ENCODE results near the gene DOCK1.
"Not testable (repeated sequence)": the region's sequence is repeated elsewhere in the genome, so short reads cannot be mapped to it uniquely, and the experiment has no call there.

DOCK1 gene

GRCh38 chr10:126935263-126935946 lies 30.2 kb downstream of the DOCK1 start:
- H3K4me3 ChIP-seq (ENCODE audit: low read depth, low read length): no peak overlapping the region
- no peak for TF ChIP-seq CTCF (IDR thresholded peaks at IDR 0.05; ENCODE audit: low read depth, low read length)
- no peaks in the 10 kb centered on the region for H3K9me3 ChIP-seq (ENCODE audit: severe bottlenecking)
- H3K27ac ChIP-seq: no peak overlapping the region
- no peaks in the 10 kb centered on the region for H3K36me3 ChIP-seq
- no peak for DNase-seq
- H3K27me3 ChIP-seq (ENCODE audit: insufficient read depth, low read depth, severe bottlenecking): no peaks in the 10 kb centered on the region

- H3K27ac ChIP-seq: no peak overlapping the region
- no peaks in the 10 kb centered on the region for H3K36me3 ChIP-seq
- no peak for TF ChIP-seq CTCF (IDR thresholded peaks at IDR 0.05; ENCODE audit: low read depth, low read length)
- no peaks in the 10 kb centered on the region for H3K27me3 ChIP-seq (ENCODE audit: insufficient read depth, low read depth, severe bottlenecking)
- no peak overlapping the region for H3K4me3 ChIP-seq (ENCODE audit: low read depth, low read length)
- no peak for DNase-seq
- no peaks in the 10 kb centered on the region for H3K9me3 ChIP-seq (ENCODE audit: severe bottlenecking)
Observed at GRCh38 chr10:126937026-126937425, 31.8 kb downstream of the DOCK1 start.

- not testable (repeated sequence) for H3K27me3 ChIP-seq (ENCODE audit: insufficient read depth, low read depth, severe bottlenecking); H3K4me3 ChIP-seq (ENCODE audit: low read depth, low read length); H3K36me3 ChIP-seq; H3K9me3 ChIP-seq (ENCODE audit: severe bottlenecking); H3K27ac ChIP-seq; DNase-seq
Observed at GRCh38 chr10:126938121-126938520, 32.9 kb downstream of the DOCK1 start.

- no peaks in the 10 kb centered on the region for H3K27me3 ChIP-seq (ENCODE audit: insufficient read depth, low read depth, severe bottlenecking)
- no peak for DNase-seq
- H3K4me3 ChIP-seq (ENCODE audit: low read depth, low read length): no peak overlapping the region
- no peak overlapping the region for H3K27ac ChIP-seq
- no peaks in the 10 kb centered on the region for H3K9me3 ChIP-seq (ENCODE audit: severe bottlenecking)
- no peaks in the 10 kb centered on the region for H3K36me3 ChIP-seq
- TF ChIP-seq CTCF (IDR thresholded peaks at IDR 0.05; ENCODE audit: low read depth, low read length): no peak
Observed at GRCh38 chr10:126939706-126940105, 34.5 kb downstream of the DOCK1 start.

- no peaks in the 10 kb centered on the region for H3K36me3 ChIP-seq
- H3K27ac ChIP-seq: no peak overlapping the region
- no peak for DNase-seq
- H3K9me3 ChIP-seq (ENCODE audit: severe bottlenecking): no peaks in the 10 kb centered on the region
- no peak overlapping the region for H3K4me3 ChIP-seq (ENCODE audit: low read depth, low read length)
- TF ChIP-seq CTCF (IDR thresholded peaks at IDR 0.05; ENCODE audit: low read depth, low read length): no peak
- no peaks in the 10 kb centered on the region for H3K27me3 ChIP-seq (ENCODE audit: insufficient read depth, low read depth, severe bottlenecking)
Observed at GRCh38 chr10:126940670-126941310, 35.6 kb downstream of the DOCK1 start.

GRCh38 chr10:126944191-126944590 lies 39.0 kb downstream of the DOCK1 start:
- H3K27me3 ChIP-seq (ENCODE audit: insufficient read depth, low read depth, severe bottlenecking): no peaks in the 10 kb centered on the region
- no peak overlapping the region for H3K4me3 ChIP-seq (ENCODE audit: low read depth, low read length)
- DNase-seq: no peak
- H3K36me3 ChIP-seq: no peaks in the 10 kb centered on the region
- peaks cover 8% of the 10 kb centered on the region for H3K9me3 ChIP-seq (ENCODE audit: severe bottlenecking)
- no peak for TF ChIP-seq CTCF (IDR thresholded peaks at IDR 0.05; ENCODE audit: low read depth, low read length)
- H3K27ac ChIP-seq: no peak overlapping the region

Measured in WERI-Rb-1 (cell line).